Right lobe of liver (tissue), 6 donors: ENCODE results near the gene CLTA. TPM values are rescaled to one million over a fixed set of nuclear protein-coding genes. Genes with fewer than 3 reads are reported as not detected.
"Not testable (repeated sequence)": the region's sequence is repeated elsewhere in the genome, so short reads cannot be mapped to it uniquely, and the experiment has no call there.

ENCODE experiments used
- ATAC-seq, 4 donors: fragments of 200-7000 bp; cut with Tn5 transposase; one replicate each; pipeline ENCODE4 v1.9.1; 2020; ENCODE audit warnings: mild to moderate bottlenecking in 4 of 4, moderate library complexity in 4 of 4
- DNase-seq, 3 donors: peaks; one replicate each; pipeline ENCODE4 v3.0.0-alpha.2; 2020
- H3K27ac ChIP-seq, 3 donors: fragments of 200-600 bp; one replicate each; pipeline ENCODE4 v1.8.0; 2022
- H3K27me3 ChIP-seq, 2 donors: fragments of 200-600 bp; one replicate each; pipeline ENCODE4 v1.8.0; 2022
- H3K36me3 ChIP-seq, 4 donors: fragments of 200-600 bp; sonication (generic) in 1 of 4; one replicate each; pipeline versions ENCODE4 v1.5.1 to v1.8.0; 2017 to 2022; ENCODE audit warnings: control low read depth in 1 of 4
- H3K4me1 ChIP-seq, 4 donors: fragments of 200-600 bp; sonication (generic) in 1 of 4; one replicate each; pipeline versions ENCODE4 v1.5.1 to v1.8.0; 2017 to 2022; ENCODE audit warnings: control low read depth in 1 of 4
- H3K4me3 ChIP-seq, 3 donors: fragments of 200-600 bp; one replicate each; pipeline ENCODE4 v1.8.0; 2022
- H3K9me3 ChIP-seq, 4 donors: fragments of 200-600 bp; sonication (generic) in 1 of 4; one replicate each; pipeline versions ENCODE4 v1.5.1 to v1.8.0; 2017 to 2022; ENCODE audit warnings: control low read depth in 1 of 4
- CTCF ChIP-seq, 4 donors: fragments of 200-600 bp in 3 of 4; fragments of 450-650 bp in 1 of 4; IDR thresholded peaks; one replicate each; pipeline versions ENCODE4 v1.5.1 to v1.8.0; 2016 to 2022; ENCODE audit warnings: antibody characterized with exemption in 4 of 4, mild to moderate bottlenecking in 2 of 4
- POLR2A ChIP-seq: fragments of 450-650 bp; IDR thresholded peaks from one replicate; pipeline ENCODE4 v1.6.1; 2017; ENCODE audit warnings: antibody characterized with exemption, mild to moderate bottlenecking
- WGBS: methylation state at CpG from one replicate; pipeline ENCODE4 v1.1.6; 2018; ENCODE audit warnings: low coverage, low lambda C conversion rate; ENCODE audit not compliant: insufficient coverage; ENCODE audit errors: missing lambda C conversion rate; 5-methylcytosine and 5-hydroxymethylcytosine counted together
- intact Hi-C, 2 donors: fragments of 100-400 bp; cut with DNase I; formaldehyde crosslinking; loops; one replicate each; pipeline versions ENCODE4 v1.11.2 to v1.14.1; 2022
- total RNA-seq, 6 experiments: library from RNA; depleted of rRNA in 2 of 6; stranded (reverse); fragments of >200 nt in 2 of 6; fragmentation: NEBNext Ultra II Directional in 3 of 6; extraction: Animal tissue kit (Norgen Biotek cat#: 25700) in 3 of 6; gene quantifications; one replicate each; pipeline versions ENCODE4 v1.1.0 to v1.2.4, GENCODE V29; 2016 to 2023
- donor health status: DM: no; HTN: yes; CAD: no.
- donor health status: DM: no; HTN: no; CAD: no.
- donor health status: DM: no; HTN: no; CAD: no.
- donor health status: DM: no; HTN: yes; CAD: no.
- donor health status: DM: no; HTN: yes; CAD: no.

CLTA gene
- total RNA-seq, 6 experiments from 2014 or later = 52.3 to 154 (median 72.7) TPM

- DNase-seq (no peak), ATAC-seq (no peak)
- Histone ChIP-seq H3K27ac (no peak overlapping the region), H3K9me3 (no peaks in the 10 kb centered on the region), H3K36me3 (no peaks in the 10 kb centered on the region), H3K4me3 (no peak overlapping the region), H3K4me1 (no peaks in the 10 kb centered on the region), H3K27me3 (no peaks in the 10 kb centered on the region)
- 63% methylated on average over 4 of the region's 4 CpGs for WGBS
- intact Hi-C loops = loop anchor here in 1 of 2 donors (10.0 kb wide), 1 partner anchor 63 kb away; no protein-coding TSS in a partner anchor
- TF ChIP-seq POLR2A (no peak), CTCF (IDR thresholded peaks at IDR 0.05) (no peak)
Observed at GRCh38 chr9:36177571-36177970, 13.2 kb upstream of the CLTA start.

GRCh38 chr9:36180243-36180642 is 10.5 kb upstream of the CLTA start:
- H3K27me3 ChIP-seq, H3K4me3 ChIP-seq, DNase-seq, ATAC-seq, intact Hi-C loops, H3K36me3 ChIP-seq, H3K27ac ChIP-seq, H3K4me1 ChIP-seq, H3K9me3 ChIP-seq: not testable (repeated sequence)
- WGBS = 87% methylated on average over 5 of the region's 6 CpGs

- H3K36me3 ChIP-seq = no peaks in the 10 kb centered on the region
- H3K9me3 ChIP-seq = no peaks in the 10 kb centered on the region
- DNase-seq (no peak), ATAC-seq (no peak)
- H3K27me3 ChIP-seq = no peaks in the 10 kb centered on the region
- H3K4me1 ChIP-seq = peaks cover 0 to 9% (median 4%) of the 10 kb centered on the region in 4 donors
- TF ChIP-seq CTCF (IDR thresholded peaks at IDR 0.05) (no peak), POLR2A (no peak)
- no peak overlapping the region for H3K27ac ChIP-seq
- intact Hi-C loops = no loop called here
- H3K4me3 ChIP-seq = no peak overlapping the region
Observed at GRCh38 chr9:36187414-36187813, 3.3 kb upstream of the CLTA start.

GRCh38 chr9:36188212-36188611 is 2.5 kb upstream of the CLTA start:
- ATAC-seq = no peak
- DNase-seq = no peak
- no peaks in the 10 kb centered on the region for H3K27me3 ChIP-seq
- H3K36me3 ChIP-seq = no peaks in the 10 kb centered on the region
- intact Hi-C loops = no loop called here
- H3K4me3 ChIP-seq = no peak overlapping the region
- H3K27ac ChIP-seq = no peak overlapping the region
- 70% methylated on average over 5 of the region's 5 CpGs for WGBS
- H3K9me3 ChIP-seq = no peaks in the 10 kb centered on the region
- no peak for TF ChIP-seq POLR2A
- TF ChIP-seq CTCF (IDR thresholded peaks at IDR 0.05) = no peak
- H3K4me1 ChIP-seq = peaks cover 0 to 16% (median 8%) of the 10 kb centered on the region in 4 donors

- H3K4me1 ChIP-seq = peaks cover 0 to 22% (median 12%) of the 10 kb centered on the region in 4 donors
- H3K9me3 ChIP-seq = no peaks in the 10 kb centered on the region
- intact Hi-C loops = no loop called here
- peak in 1 of 4 donors; percentile 8 for ATAC-seq
- TF ChIP-seq CTCF (IDR thresholded peaks at IDR 0.05) (no peak), POLR2A (no peak)
- H3K36me3 ChIP-seq = no peaks in the 10 kb centered on the region
- WGBS = 7% methylated on average over 9 of the region's 9 CpGs
- no peaks in the 10 kb centered on the region for H3K27me3 ChIP-seq
- no peak for DNase-seq
- peak overlapping the region; percentile 95 to 99 (median 95) for H3K4me3 ChIP-seq
- H3K27ac ChIP-seq = peak overlapping the region; percentile 82 to 93 (median 83)
Observed at GRCh38 chr9:36189976-36190375, 745 bp upstream of the CLTA start.
